HEK293 (cell line): Measurements from ENCODE around the gene KRT40.

Experiments used
- CTCF ChIA-PET: fragments of 350-600 bp; formaldehyde crosslinking; extraction: SDS; loops from one replicate; lab custom pipeline; 2021; ENCODE audit warnings: antibody characterized with exemption; lab: Yijun Ruan, JAX
- POLR2A ChIA-PET: fragments of 300-600 bp; formaldehyde crosslinking; extraction: SDS; loops from one replicate; lab custom pipeline; 2020; ENCODE audit warnings: antibody characterized with exemption, inconsistent platforms; lab: Yijun Ruan, JAX
- H3K27ac ChIP-seq: fragments of 200-500 bp; sonication (Bioruptor generic); 2 replicates; pipeline ENCODE4 v1.5.1; 2014; ENCODE audit warnings: low read depth, low read length, control low read depth, inconsistent platforms; ENCODE audit errors: extremely low read depth
- H3K36me3 ChIP-seq, 2 experiments: fragments of 200-500 bp in 1 of 2; sonication (Bioruptor generic) in 1 of 2; 1 replicate in 1 of 2; 2 replicates in 1 of 2; pipeline ENCODE4 v1.5.1; 2014 to 2017; ENCODE audit warnings: inconsistent platforms in 2 of 2, low read length in 2 of 2; ENCODE audit not compliant: control insufficient read depth in 2 of 2, insufficient read depth in 1 of 2
- H3K4me1 ChIP-seq: fragments of 200-500 bp; sonication (Bioruptor generic); 2 replicates; pipeline ENCODE4 v1.5.1; 2014; ENCODE audit warnings: mild to moderate bottlenecking, low read length, inconsistent platforms; ENCODE audit not compliant: control insufficient read depth, insufficient read depth
- H3K4me3 ChIP-seq: 2 replicates; pipeline ENCODE4 v1.5.1; 2011; ENCODE audit warnings: low read depth, mild to moderate bottlenecking, control low read depth, low read length, moderate library complexity
- H3K9me3 ChIP-seq: fragments of 200-500 bp; sonication (Bioruptor generic); 2 replicates; pipeline ENCODE4 v1.5.1; 2014; ENCODE audit warnings: low read depth, low read length, inconsistent platforms; ENCODE audit not compliant: control insufficient read depth, insufficient read depth
- MEIS1 ChIP-seq: sonication (generic); formaldehyde crosslinking; IDR thresholded peaks from 2 replicates; pipeline ENCODE4 v1.8.1; 2022; ENCODE audit warnings: missing genetic modification reagents, mild to moderate bottlenecking, borderline replicate concordance
- SCRT2 ChIP-seq: fragments of 450-650 bp; formaldehyde crosslinking; IDR thresholded peaks from 2 replicates; pipeline ENCODE4 v1.5.1; 2016; ENCODE audit warnings: missing biosample characterization, missing genetic modification characterization
- WT1 ChIP-seq: fragments of 450-650 bp; formaldehyde crosslinking; IDR thresholded peaks from 2 replicates; pipeline ENCODE4 v1.5.1; 2016; ENCODE audit warnings: missing biosample characterization, missing genetic modification characterization
- ZNF114 ChIP-seq: fragments of 450-650 bp; formaldehyde crosslinking; IDR thresholded peaks from 2 replicates; pipeline ENCODE4 v1.5.0; 2017; ENCODE audit warnings: missing biosample characterization, missing genetic modification characterization
- ZNF174 ChIP-seq: fragments of 450-650 bp; formaldehyde crosslinking; IDR thresholded peaks from 2 replicates; pipeline ENCODE4 v1.5.0; 2017; ENCODE audit warnings: missing biosample characterization, mild to moderate bottlenecking, missing genetic modification characterization
- ZNF19 ChIP-seq: fragments of 450-650 bp; formaldehyde crosslinking; IDR thresholded peaks from 2 replicates; pipeline ENCODE4; 2016; ENCODE audit warnings: missing biosample characterization, missing genetic modification characterization, low read depth
- ZNF248 ChIP-seq: fragments of 450-650 bp; formaldehyde crosslinking; IDR thresholded peaks from 2 replicates; pipeline ENCODE4 v1.5.1; 2017; ENCODE audit warnings: missing biosample characterization, missing genetic modification characterization
- ZNF292 ChIP-seq: fragments of 450-650 bp; formaldehyde crosslinking; IDR thresholded peaks from 2 replicates; pipeline ENCODE4 v1.5.1; 2016; ENCODE audit warnings: low read depth, missing biosample characterization, missing genetic modification characterization, borderline replicate concordance
- ZNF341 ChIP-seq: fragments of 450-650 bp; formaldehyde crosslinking; IDR thresholded peaks from 2 replicates; pipeline ENCODE4; 2016; ENCODE audit warnings: low read depth, missing biosample characterization, missing genetic modification characterization
- ZNF548 ChIP-seq: fragments of 450-650 bp; formaldehyde crosslinking; IDR thresholded peaks from 2 replicates; pipeline ENCODE4 v1.5.1; 2016; ENCODE audit warnings: missing biosample characterization, missing genetic modification characterization
- ZNF664 ChIP-seq: fragments of 450-650 bp; formaldehyde crosslinking; IDR thresholded peaks from 2 replicates; pipeline ENCODE4 v1.5.1; 2016; ENCODE audit warnings: missing biosample characterization, missing genetic modification characterization
- ZNF670 ChIP-seq: fragments of 450-650 bp; formaldehyde crosslinking; IDR thresholded peaks from 2 replicates; pipeline ENCODE4 v1.5.1; 2016; ENCODE audit warnings: missing biosample characterization, missing genetic modification characterization, low read depth
- ZNF837 ChIP-seq: fragments of 450-650 bp; formaldehyde crosslinking; IDR thresholded peaks from 2 replicates; pipeline ENCODE4 v1.5.1; 2016; ENCODE audit warnings: missing biosample characterization, missing genetic modification characterization
- TF ChIP-seq, protein P1 (sequence below): fragments of 450-650 bp; IDR thresholded peaks from 2 replicates; pipeline ENCODE4 v1.5.1; 2018; ENCODE audit warnings: missing biosample characterization, mild to moderate bottlenecking, missing genetic modification characterization
- TF ChIP-seq, protein P2 (sequence below): fragments of 450-650 bp; formaldehyde crosslinking; IDR thresholded peaks from 2 replicates; pipeline ENCODE4 v1.5.1; 2017; ENCODE audit warnings: missing biosample characterization, missing genetic modification characterization
- TF ChIP-seq, protein P3 (sequence below): fragments of 450-650 bp; formaldehyde crosslinking; conservative IDR thresholded peaks from 2 replicates; pipeline ENCODE4 v1.5.1; 2016; ENCODE audit warnings: low read depth, missing biosample characterization, missing genetic modification characterization
- TF ChIP-seq, protein P4 (sequence below): fragments of 450-650 bp; formaldehyde crosslinking; IDR thresholded peaks from 2 replicates; pipeline ENCODE4 v1.5.1; 2017; ENCODE audit warnings: missing biosample characterization, missing genetic modification characterization

KRT40 gene

GRCh38 chr17:40984226-40984625, at the start of gene KRT40:
Gene KRT40, minus strand, starts transcription at chr17:40984326. Its CDS starts 53 bp downstream, at chr17:40984273.
- CTCF ChIA-PET: interaction anchor here (1.1 kb wide), 1 partner anchor 565 kb away, joined by 3 read pairs; no protein-coding TSS in a partner anchor
- Histone ChIP-seq H3K4me1 (no peaks in the 10 kb centered on the region), H3K36me3 (no peaks in the 10 kb centered on the region), H3K27ac (no peak within 1 kb of the TSS), H3K9me3 (no peaks in the 10 kb centered on the region), H3K4me3 (no peak within 1 kb of the TSS)
- POLR2A ChIA-PET: no interaction called here
- no peak for TF ChIP-seq ZNF19 (tag by site-specific recombination)
- TF ChIP-seq ZNF548 (tag by site-specific recombination): no peak
- TF ChIP-seq WT1 (tag by site-specific recombination): no peak
- no peak for TF ChIP-seq ZNF670
- TF ChIP-seq ZNF837 (tag by site-specific recombination): no peak
- TF ChIP-seq, protein P1, sequence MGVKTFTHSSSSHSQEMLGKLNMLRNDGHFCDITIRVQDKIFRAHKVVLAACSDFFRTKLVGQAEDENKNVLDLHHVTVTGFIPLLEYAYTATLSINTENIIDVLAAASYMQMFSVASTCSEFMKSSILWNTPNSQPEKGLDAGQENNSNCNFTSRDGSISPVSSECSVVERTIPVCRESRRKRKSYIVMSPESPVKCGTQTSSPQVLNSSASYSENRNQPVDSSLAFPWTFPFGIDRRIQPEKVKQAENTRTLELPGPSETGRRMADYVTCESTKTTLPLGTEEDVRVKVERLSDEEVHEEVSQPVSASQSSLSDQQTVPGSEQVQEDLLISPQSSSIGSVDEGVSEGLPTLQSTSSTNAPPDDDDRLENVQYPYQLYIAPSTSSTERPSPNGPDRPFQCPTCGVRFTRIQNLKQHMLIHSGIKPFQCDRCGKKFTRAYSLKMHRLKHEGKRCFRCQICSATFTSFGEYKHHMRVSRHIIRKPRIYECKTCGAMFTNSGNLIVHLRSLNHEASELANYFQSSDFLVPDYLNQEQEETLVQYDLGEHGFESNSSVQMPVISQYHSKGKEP (tag by site-specific recombination): no peak
- TF ChIP-seq ZNF248 (tag by site-specific recombination): no peak
- TF ChIP-seq MEIS1 (CRISPR knock-in tag): no peak
- TF ChIP-seq, protein P2, sequence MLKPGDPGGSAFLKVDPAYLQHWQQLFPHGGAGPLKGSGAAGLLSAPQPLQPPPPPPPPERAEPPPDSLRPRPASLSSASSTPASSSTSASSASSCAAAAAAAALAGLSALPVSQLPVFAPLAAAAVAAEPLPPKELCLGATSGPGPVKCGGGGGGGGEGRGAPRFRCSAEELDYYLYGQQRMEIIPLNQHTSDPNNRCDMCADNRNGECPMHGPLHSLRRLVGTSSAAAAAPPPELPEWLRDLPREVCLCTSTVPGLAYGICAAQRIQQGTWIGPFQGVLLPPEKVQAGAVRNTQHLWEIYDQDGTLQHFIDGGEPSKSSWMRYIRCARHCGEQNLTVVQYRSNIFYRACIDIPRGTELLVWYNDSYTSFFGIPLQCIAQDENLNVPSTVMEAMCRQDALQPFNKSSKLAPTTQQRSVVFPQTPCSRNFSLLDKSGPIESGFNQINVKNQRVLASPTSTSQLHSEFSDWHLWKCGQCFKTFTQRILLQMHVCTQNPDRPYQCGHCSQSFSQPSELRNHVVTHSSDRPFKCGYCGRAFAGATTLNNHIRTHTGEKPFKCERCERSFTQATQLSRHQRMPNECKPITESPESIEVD: no peak
- no peak for TF ChIP-seq SCRT2 (tag by site-specific recombination)
- TF ChIP-seq, protein P3, sequence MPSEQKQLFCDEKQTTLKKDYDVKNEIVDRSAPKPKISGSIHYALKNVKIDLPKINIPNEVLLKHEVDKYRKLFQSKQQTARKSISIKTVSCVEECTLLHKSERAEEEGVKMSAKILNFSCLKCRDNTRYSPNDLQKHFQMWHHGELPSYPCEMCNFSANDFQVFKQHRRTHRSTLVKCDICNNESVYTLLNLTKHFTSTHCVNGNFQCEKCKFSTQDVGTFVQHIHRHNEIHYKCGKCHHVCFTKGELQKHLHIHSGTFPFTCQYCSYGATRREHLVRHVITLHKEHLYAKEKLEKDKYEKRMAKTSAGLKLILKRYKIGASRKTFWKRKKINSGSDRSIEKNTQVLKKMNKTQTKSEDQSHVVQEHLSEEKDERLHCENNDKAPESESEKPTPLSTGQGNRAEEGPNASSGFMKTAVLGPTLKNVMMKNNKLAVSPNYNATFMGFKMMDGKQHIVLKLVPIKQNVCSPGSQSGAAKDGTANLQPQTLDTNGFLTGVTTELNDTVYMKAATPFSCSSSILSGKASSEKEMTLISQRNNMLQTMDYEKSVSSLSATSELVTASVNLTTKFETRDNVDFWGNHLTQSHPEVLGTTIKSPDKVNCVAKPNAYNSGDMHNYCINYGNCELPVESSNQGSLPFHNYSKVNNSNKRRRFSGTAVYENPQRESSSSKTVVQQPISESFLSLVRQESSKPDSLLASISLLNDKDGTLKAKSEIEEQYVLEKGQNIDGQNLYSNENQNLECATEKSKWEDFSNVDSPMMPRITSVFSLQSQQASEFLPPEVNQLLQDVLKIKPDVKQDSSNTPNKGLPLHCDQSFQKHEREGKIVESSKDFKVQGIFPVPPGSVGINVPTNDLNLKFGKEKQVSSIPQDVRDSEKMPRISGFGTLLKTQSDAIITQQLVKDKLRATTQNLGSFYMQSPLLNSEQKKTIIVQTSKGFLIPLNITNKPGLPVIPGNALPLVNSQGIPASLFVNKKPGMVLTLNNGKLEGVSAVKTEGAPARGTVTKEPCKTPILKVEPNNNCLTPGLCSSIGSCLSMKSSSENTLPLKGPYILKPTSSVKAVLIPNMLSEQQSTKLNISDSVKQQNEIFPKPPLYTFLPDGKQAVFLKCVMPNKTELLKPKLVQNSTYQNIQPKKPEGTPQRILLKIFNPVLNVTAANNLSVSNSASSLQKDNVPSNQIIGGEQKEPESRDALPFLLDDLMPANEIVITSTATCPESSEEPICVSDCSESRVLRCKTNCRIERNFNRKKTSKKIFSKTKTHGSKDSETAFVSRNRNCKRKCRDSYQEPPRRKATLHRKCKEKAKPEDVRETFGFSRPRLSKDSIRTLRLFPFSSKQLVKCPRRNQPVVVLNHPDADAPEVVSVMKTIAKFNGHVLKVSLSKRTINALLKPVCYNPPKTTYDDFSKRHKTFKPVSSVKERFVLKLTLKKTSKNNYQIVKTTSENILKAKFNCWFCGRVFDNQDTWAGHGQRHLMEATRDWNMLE (tag by site-specific recombination): no peak
- TF ChIP-seq ZNF292: no peak
- TF ChIP-seq ZNF341 (tag by site-specific recombination): no peak
- TF ChIP-seq ZNF114 (tag by site-specific recombination): no peak
- TF ChIP-seq, protein P4, sequence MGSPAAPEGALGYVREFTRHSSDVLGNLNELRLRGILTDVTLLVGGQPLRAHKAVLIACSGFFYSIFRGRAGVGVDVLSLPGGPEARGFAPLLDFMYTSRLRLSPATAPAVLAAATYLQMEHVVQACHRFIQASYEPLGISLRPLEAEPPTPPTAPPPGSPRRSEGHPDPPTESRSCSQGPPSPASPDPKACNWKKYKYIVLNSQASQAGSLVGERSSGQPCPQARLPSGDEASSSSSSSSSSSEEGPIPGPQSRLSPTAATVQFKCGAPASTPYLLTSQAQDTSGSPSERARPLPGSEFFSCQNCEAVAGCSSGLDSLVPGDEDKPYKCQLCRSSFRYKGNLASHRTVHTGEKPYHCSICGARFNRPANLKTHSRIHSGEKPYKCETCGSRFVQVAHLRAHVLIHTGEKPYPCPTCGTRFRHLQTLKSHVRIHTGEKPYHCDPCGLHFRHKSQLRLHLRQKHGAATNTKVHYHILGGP (tag by site-specific recombination): no peak
- no peak for TF ChIP-seq ZNF174
- TF ChIP-seq ZNF664 (tag by site-specific recombination): no peak
